ENCODE data around the gene FNDC11. TPM values are rescaled to one million over a fixed set of nuclear protein-coding genes. Genes with fewer than 3 reads are reported as not detected.

Gene FNDC11
- total RNA-seq, 1 donor, result 0.45 TPM

- no peak for DNase-seq (ENCODE audit: low read depth)
- H3K4me3 ChIP-seq (ENCODE audit: low read depth, low read length), result no peak overlapping the region
- TF ChIP-seq CTCF (IDR thresholded peaks at IDR 0.05; ENCODE audit: insufficient read depth, low read length), result no peak
These were observed 10.2 kb upstream of the FNDC11 start for GRCh38 chr20:63543733-63544132.

- DNase-seq (ENCODE audit: low read depth), result no peak
- no peak for TF ChIP-seq CTCF (IDR thresholded peaks at IDR 0.05; ENCODE audit: insufficient read depth, low read length)
- H3K4me3 ChIP-seq (ENCODE audit: low read depth, low read length), result no peak overlapping the region
These were observed 9.6 kb upstream of the FNDC11 start for GRCh38 chr20:63544241-63544957.

- H3K4me3 ChIP-seq (ENCODE audit: low read depth, low read length), result no peak overlapping the region
- DNase-seq (ENCODE audit: low read depth), result no peak
- no peak for TF ChIP-seq CTCF (IDR thresholded peaks at IDR 0.05; ENCODE audit: insufficient read depth, low read length)
These were observed 8.9 kb upstream of the FNDC11 start for GRCh38 chr20:63544958-63545516.

- no peak for TF ChIP-seq CTCF (IDR thresholded peaks at IDR 0.05; ENCODE audit: insufficient read depth, low read length)
- no peak overlapping the region for H3K4me3 ChIP-seq (ENCODE audit: low read depth, low read length)
- DNase-seq (ENCODE audit: low read depth), result no peak
These were observed 8.1 kb upstream of the FNDC11 start for GRCh38 chr20:63545814-63546213.

GRCh38 chr20:63546256-63546955 lies 7.6 kb upstream of the FNDC11 start:
- no peak for TF ChIP-seq CTCF (IDR thresholded peaks at IDR 0.05; ENCODE audit: insufficient read depth, low read length)
- H3K4me3 ChIP-seq (ENCODE audit: low read depth, low read length), result no peak overlapping the region
- no peak for DNase-seq (ENCODE audit: low read depth)

GRCh38 chr20:63546956-63547724 lies 6.8 kb upstream of the FNDC11 start:
- no peak for DNase-seq (ENCODE audit: low read depth)
- H3K4me3 ChIP-seq (ENCODE audit: low read depth, low read length), result no peak overlapping the region
- TF ChIP-seq CTCF (IDR thresholded peaks at IDR 0.05; ENCODE audit: insufficient read depth, low read length), result no peak

All from fibroblast of the aortic adventitia (primary cell).